C1 segment of cervical spinal cord (tissue), 14 donors: Measurements from ENCODE around the gene DLL4.

Experiments used
- DNase-seq, 14 donors: peaks; one replicate each; lab custom pipeline; 2025; lab: John Stamatoyannopoulos, UW

The DLL4 gene

GRCh38 chr15:40926659-40927494 lies 2.3 kb upstream of the DLL4 start:
- peak in 1 of 14 donors; percentile 58 for DNase-seq

DNA sequence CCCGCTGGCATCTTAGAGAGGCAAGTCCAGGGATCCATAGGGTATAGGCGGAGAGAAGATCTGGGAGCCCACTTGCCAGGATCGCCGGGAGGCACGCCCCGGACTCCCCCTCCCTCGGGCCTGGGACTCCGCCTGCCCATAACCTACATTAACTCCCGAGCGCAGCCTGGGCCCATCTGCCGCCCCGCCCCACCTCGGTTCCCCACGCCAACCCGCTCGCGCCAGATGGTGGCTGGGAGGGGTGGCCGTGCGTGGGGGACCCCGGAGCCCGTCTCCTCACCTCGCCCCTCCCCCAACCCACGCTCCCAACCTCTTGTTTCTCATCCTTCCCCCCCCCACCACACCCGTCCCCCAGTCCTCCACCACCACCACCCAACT lies 1.7 kb upstream of the DLL4 start:
- DNase-seq = no peak

DNA sequence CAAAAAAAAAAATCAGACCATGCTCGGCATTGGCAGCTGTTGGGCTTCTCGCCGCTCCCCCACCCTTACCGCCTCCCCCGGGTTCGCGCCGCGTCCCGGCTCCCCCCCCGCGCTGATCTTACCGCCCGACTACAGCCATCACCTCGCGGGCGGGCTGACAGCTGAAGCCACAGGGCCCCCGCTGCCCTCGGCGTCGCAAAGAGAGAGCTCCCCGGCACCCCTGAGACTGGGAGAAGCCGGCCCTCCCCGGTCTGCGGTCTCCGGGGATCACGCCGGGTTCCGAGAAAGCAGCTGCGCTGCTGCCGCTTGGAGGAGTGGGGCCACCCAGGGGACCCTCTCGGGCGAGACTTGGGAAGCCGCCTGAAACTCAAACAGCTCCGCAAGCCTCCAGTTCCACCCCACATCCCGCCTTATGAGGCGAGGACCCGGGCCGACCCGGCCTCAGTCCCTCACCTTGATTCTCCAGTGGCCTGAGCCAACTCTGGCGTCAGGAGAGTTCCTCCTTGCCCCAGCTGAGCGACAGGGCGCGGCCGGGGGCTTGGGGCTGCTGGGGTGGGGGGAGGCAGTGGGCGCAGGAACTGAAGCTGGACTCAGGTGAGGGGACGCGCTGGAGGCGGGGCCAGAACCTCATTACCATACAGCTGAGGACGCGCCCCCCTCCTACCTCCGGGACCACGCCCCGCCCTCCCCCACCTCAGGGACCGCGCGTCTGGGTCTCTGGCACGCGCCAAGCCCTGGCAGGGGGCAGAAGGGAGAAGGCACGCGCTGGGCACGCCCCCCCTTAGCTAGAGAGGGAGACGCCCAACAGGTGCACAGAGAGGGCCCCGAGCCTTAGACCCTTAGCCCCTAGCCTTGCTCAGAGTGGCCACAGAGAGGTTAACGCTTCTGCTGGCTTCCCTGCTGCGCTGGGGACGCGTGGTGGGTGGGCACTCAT lies 1.0 kb upstream of the DLL4 start:
- DNase-seq = no peak

DNA sequence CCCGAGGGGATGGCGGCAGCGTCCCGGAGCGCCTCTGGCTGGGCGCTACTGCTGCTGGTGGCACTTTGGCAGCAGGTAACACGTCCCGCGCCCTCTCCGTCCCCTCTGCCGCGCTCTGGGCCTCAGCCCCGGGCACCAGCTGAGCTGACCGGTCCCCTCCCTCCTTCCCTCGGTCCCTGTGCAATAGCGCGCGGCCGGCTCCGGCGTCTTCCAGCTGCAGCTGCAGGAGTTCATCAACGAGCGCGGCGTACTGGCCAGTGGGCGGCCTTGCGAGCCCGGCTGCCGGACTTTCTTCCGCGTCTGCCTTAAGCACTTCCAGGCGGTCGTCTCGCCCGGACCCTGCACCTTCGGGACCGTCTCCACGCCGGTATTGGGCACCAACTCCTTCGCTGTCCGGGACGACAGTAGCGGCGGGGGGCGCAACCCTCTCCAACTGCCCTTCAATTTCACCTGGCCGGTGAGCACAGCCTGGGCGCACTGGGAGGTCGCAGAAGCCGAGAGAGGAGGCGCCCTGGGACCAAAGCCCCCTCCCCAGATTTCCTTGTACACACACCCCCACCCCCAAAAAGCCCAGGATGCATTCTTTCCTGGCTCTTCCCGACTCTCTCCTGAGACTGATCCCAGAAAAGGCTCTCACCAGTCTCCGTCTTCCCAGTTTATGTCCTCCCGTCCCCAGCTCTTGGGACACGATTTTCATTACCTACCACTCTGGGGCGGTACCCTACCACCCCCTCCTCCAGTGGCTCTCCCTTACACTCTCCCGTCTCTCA lies 705 bp downstream of the DLL4 start:
- peak in 2 of 14 donors; percentile 11 to 26 for DNase-seq

- DNase-seq = peak in 1 of 14 donors; percentile 65
These were observed 1.5 kb downstream of the DLL4 start for GRCh38 chr15:40930430-40931299.

DNA sequence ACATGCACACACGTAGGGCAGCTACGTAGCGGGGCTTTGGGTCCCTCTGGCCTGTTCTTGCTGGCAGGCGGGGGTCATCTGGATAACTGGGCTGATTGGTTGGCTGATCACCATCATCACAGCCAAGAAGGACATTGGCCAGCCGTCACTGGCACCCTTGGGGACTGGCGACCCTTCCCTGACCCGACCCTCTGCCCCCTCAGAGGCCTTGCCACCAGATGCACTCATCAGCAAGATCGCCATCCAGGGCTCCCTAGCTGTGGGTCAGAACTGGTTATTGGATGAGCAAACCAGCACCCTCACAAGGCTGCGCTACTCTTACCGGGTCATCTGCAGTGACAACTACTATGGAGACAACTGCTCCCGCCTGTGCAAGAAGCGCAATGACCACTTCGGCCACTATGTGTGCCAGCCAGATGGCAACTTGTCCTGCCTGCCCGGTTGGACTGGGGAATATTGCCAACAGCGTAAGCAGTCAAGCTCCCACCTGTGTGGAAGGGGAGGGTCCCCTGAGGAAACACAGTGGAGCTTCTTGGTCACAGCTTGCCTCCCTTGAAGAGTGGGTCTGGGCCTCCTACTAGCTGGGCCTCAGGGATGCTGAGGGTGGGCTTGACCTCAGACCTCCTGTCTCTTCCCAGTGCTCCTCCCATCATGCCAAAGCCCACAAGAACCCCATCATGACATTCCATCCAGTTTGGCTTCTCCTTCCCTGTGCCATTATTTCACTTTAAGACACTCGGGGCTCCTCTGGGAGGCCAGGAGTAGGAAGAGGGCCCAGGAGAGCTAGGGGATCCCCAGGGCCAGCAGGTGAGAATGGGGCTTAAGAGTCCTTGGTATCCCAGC lies 2.4 kb downstream of the DLL4 start:
- peak in 1 of 14 donors; percentile 50 for DNase-seq

DNA sequence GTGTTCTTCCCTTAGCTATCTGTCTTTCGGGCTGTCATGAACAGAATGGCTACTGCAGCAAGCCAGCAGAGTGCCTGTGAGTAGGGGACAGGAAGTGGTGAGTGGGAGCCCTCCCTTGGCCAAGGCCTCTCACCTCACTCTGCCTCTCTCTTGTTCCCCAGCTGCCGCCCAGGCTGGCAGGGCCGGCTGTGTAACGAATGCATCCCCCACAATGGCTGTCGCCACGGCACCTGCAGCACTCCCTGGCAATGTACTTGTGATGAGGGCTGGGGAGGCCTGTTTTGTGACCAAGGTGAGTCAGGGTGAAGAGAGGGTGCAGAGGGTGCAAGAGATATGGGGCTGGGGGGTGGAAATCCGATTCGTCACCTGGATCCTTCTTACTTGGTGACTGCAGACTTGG lies 3.0 kb downstream of the DLL4 start:
- DNase-seq = peak in 1 of 14 donors; percentile 32

DNA sequence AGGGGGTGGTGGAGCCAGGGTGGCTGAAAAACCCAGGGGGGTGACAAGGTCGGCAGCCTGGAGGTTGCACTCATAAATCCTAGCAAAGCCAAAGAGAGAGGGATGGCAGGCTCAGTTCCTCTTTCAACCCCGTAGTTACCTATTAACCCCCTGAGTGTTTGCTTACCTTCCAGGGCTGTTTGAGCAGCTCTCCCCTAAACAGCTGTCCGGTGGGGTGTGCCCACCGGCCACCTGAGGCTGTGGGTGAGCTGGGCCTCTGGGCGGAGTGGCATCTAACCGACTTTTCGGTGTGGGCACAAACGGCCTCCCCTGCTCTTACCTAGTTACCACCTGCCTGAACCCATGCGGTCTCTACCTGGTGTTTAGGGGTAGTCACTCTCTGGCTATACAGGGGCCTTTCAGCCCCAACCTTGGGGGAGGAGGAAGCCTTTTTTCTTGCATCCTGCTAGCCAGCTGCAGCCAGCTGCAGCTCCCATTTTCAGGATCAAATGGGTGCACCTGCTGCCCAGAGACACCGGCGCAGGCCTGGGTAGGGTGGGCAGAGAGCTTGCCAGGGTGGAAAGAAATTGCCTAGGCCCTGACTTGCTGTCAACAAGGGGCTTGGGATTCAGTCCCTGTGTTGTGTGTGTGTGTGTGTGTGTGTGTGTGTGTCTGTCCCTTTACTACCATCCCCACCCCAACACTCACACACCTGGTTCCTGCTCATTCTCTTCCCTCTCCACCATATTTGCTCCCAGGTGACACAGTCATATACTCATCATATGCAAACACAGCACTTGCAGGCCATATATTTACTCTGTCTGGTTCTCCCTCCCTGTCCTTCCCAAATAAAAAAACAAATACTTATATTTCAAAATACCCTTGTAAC lies 3.7 kb downstream of the DLL4 start:
- no peak for DNase-seq

GRCh38 chr15:40933517-40933902 lies 4.4 kb downstream of the DLL4 start:
- no peak for DNase-seq

GRCh38 chr15:40934457-40934856 lies 5.3 kb downstream of the DLL4 start:
- no peak for DNase-seq

GRCh38 chr15:40936234-40936708 lies 7.1 kb downstream of the DLL4 start:
- no peak for DNase-seq

GRCh38 chr15:40936709-40937666 lies 7.8 kb downstream of the DLL4 start:
- DNase-seq = no peak

DNA sequence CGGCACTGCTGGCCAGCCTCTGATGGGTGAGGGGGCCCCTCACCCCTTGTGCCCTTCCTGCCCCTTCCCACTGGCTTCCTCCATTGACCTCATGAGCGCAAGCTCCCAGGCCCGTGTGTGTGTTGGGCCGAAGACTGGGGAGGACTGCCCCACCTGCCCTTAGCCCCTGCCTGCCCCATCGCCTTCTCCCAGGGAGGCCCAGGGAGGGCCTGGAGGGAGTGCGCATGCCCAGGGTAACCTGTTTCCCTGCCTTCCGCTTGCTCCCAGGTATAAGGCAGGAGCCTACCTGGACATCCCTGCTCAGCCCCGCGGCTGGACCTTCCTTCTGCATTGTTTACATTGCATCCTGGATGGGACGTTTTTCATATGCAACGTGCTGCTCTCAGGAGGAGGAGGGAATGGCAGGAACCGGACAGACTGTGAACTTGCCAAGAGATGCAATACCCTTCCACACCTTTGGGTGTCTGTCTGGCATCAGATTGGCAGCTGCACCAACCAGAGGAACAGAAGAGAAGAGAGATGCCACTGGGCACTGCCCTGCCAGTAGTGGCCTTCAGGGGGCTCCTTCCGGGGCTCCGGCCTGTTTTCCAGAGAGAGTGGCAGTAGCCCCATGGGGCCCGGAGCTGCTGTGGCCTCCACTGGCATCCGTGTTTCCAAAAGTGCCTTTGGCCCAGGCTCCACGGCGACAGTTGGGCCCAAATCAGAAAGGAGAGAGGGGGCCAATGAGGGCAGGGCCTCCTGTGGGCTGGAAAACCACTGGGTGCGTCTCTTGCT lies 8.8 kb downstream of the DLL4 start:
- peak in 1 of 14 donors; percentile 27 for DNase-seq

GRCh38 chr15:40938536-40938870 lies 9.4 kb downstream of the DLL4 start:
- no peak for DNase-seq

DNA sequence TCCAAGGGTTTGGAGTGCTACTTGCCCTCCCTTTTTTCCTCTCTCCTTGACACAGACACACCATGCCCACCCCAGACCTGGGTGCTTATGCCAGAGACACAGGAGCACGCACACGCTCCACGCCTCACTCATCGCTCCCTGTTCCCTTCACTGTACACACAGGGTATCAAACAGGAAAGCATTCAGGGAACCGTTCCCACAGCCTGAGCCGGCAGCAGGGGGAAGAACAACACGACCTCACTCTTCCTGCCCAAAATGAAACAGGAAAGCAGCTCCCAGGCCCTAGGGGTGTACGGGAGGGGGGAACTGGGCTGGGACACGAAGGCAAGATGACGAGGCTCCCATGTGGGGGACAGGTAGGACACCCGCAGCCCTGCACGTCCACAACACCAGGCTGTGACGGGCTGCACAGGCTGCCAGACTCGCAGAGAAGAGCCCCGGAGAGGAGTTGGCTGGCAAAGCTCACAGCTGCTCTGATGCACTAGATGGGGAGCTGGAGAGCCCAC lies 11.2 kb downstream of the DLL4 start:
- DNase-seq = peak in 2 of 14 donors; percentile 11 to 18

- DNase-seq = no peak
These were observed 12.0 kb downstream of the DLL4 start for GRCh38 chr15:40941068-40941527.
